Measurements from ENCODE around the gene KRT81. TPM values are rescaled to one million over a fixed set of nuclear protein-coding genes. Genes with fewer than 3 reads are reported as not detected.

KRT81 gene
- total and polyA plus RNA-seq, 2 of the 4 experiments (the other 2 are of a cell fraction): under 0.01 to 0.05 TPM

GRCh38 chr12:52274521-52275120 is 16.7 kb downstream of the KRT81 start, which contains the start of gene KRT86:
TSS of gene KRT86 (plus strand) at chr12:52274645. CDS start at chr12:52301917, 27,272 bp downstream.
- Histone ChIP-seq H3K27me3 (ENCODE audit: control insufficient read depth, insufficient read depth, low read length) (peaks cover 8% of the 10 kb centered on the region), H3K36me3 (ENCODE audit: control insufficient read depth, insufficient read depth, low read length) (no peaks in the 10 kb centered on the region), H2AFZ (replicated peaks; ENCODE audit: low read length, poor library complexity) (no peak within 1 kb of the TSS), H3K9ac (ENCODE audit: low read depth, low read length) (no peak within 1 kb of the TSS), H3K23ac (ENCODE audit: low read depth, low read length) (no peak within 1 kb of the TSS), H3K4me2 (ENCODE audit: low read depth, low read length) (no peak within 1 kb of the TSS), H4K8ac (ENCODE audit: low read depth in 2 of 2, low read length in 2 of 2) (no peak within 1 kb of the TSS), H3K79me1 (ENCODE audit: low read depth in 1 of 2, low read length in 2 of 2) (peaks cover 0 to 8% of the 10 kb centered on the region in 2 experiments; a peak in 1 of 4 replicates), H2BK20ac (ENCODE audit: low read depth, low read length) (no peak within 1 kb of the TSS), H3K27ac (ENCODE audit: insufficient read depth, low read length) (no peak within 1 kb of the TSS), H3K9me3 (ENCODE audit: control insufficient read depth, insufficient read depth, low read length) (no peaks in the 10 kb centered on the region; the same call in 1 of the 2 replicates), H2BK120ac (ENCODE audit: low read depth, low read length) (no peak within 1 kb of the TSS), H3K4me3 (ENCODE audit: insufficient read depth, low read depth, low read length) (no peak within 1 kb of the TSS), H3K4me1 (ENCODE audit: control insufficient read depth, insufficient read depth, low read length) (peaks cover 10% of the 10 kb centered on the region), H2BK5ac (ENCODE audit: low read depth, low read length, poor library complexity, severe bottlenecking) (no peak within 1 kb of the TSS), H3K56ac (ENCODE audit: extremely low read depth, insufficient read depth, low read length) (no peak within 1 kb of the TSS), H4K5ac (ENCODE audit: low read depth, low read length) (no peak within 1 kb of the TSS), H3K18ac (ENCODE audit: low read depth, low read length) (no peak within 1 kb of the TSS), H3K9me1 (ENCODE audit: insufficient read depth, low read length) (peaks cover 21% of the 10 kb centered on the region), H2AK5ac (ENCODE audit: low read depth, low read length) (peak within 1 kb of the TSS; percentile 13), H2BK15ac (ENCODE audit: low read depth, low read length) (no peak within 1 kb of the TSS), H4K20me1 (ENCODE audit: insufficient read depth, low read length) (no peaks in the 10 kb centered on the region), H3K4ac (ENCODE audit: low read depth, low read length) (no peak within 1 kb of the TSS; the same call in 1 of the 2 replicates), H3K14ac (replicated peaks; ENCODE audit: low read depth, low read length) (peak within 1 kb of the TSS; percentile 26; the same call in 1 of the 2 replicates), H4K91ac (ENCODE audit: insufficient read depth, low read depth, low read length) (peak within 1 kb of the TSS; percentile 28; the same call in 1 of the 2 replicates), H2AK9ac (replicated peaks; ENCODE audit: low read depth, low read length, poor library complexity) (peak within 1 kb of the TSS; percentile 9)
- ATAC-seq (ENCODE audit: low read depth): no peak
- dilution Hi-C loops (cut with HindIII; ENCODE audit: low sequenced_read_pairs, unreplicated experiment): no loop called here
- ChIA-PET CTCF (no interaction called here), POLR2A (ENCODE audit: unreplicated experiment) (no interaction called here)
- WGBS, 2 experiments (ENCODE audit: extremely low coverage in 2 of 2, insufficient read length in 1 of 2): 60% methylated on average over 1 of the region's 3 CpGs; no CpG with 5 or more reads in 1 of the 2 experiments
- no peak for DNase-seq
- in situ Hi-C loops (cut with MboI; ENCODE audit: low sequenced_read_pairs): no loop called here
- TF ChIP-seq RFX5 (IDR thresholded peaks at IDR 0.05; ENCODE audit: low read depth, low read length) (no peak), SMC3 (IDR thresholded peaks at IDR 0.05; ENCODE audit: low read depth, low read length) (no peak), USF2 (IDR thresholded peaks at IDR 0.05; ENCODE audit: low read depth, low read length) (no peak), MAZ (IDR thresholded peaks at IDR 0.05; ENCODE audit: borderline replicate concordance, low read depth, low read length) (no peak), MXI1 (IDR thresholded peaks at IDR 0.05; ENCODE audit: borderline replicate concordance, low read depth, low read length) (no peak), MAFK (IDR thresholded peaks at IDR 0.05; ENCODE audit: low read depth, low read length) (no peak), CTCF (conservative IDR thresholded peaks at IDR 0.05; ENCODE audit: low read depth, low read length) (no peak), ELK1 (IDR thresholded peaks at IDR 0.05; ENCODE audit: borderline replicate concordance, low read depth, low read length) (no peak), RAD21 (IDR thresholded peaks at IDR 0.05; ENCODE audit: low read length) (no peak), CHD1 (IDR thresholded peaks at IDR 0.05; ENCODE audit: low read depth, low read length) (no peak), NFE2L2 (IDR thresholded peaks at IDR 0.05; ENCODE audit: low read depth, low read length) (no peak), RCOR1 (IDR thresholded peaks at IDR 0.05; ENCODE audit: insufficient replicate concordance, low read length) (no peak), CEBPB (IDR thresholded peaks at IDR 0.05; ENCODE audit: low read depth, low read length) (no peak), BHLHE40 (IDR thresholded peaks at IDR 0.05; ENCODE audit: low read depth, low read length) (no peak), FOS (IDR thresholded peaks at IDR 0.05; ENCODE audit: low read depth, low read length) (no peak), POLR2A (IDR thresholded peaks at IDR 0.05; ENCODE audit: low read depth, low read length) (no peak)
- intact Hi-C loops (cut with micrococcal nuclease): loop anchor here (5.0 kb wide), 1 partner anchor 42 kb away; the partner anchor contains the start of gene KRT7
- no TSS peak for BruUV-seq (replicated peaks)

Data from IMR-90 (cell line).